GM08714 (cell line): ENCODE data around the gene GANC.
"Not testable (repeated sequence)": the region's sequence is repeated elsewhere in the genome, so short reads cannot be mapped to it uniquely, and the experiment has no call there.

Experiments
- H3K4me3 ChIP-seq: fragments of 200-500 bp; sonication (Bioruptor generic); 2 replicates; pipeline ENCODE4 v1.5.1; 2014; ENCODE audit warnings: mild to moderate bottlenecking, low read length, inconsistent platforms
- ZNF274 ChIP-seq: IDR thresholded peaks from 2 replicates; pipeline ENCODE4 v1.6.1; 2012; ENCODE audit warnings: mild to moderate bottlenecking, low read depth, low read length

The GANC gene

DNA sequence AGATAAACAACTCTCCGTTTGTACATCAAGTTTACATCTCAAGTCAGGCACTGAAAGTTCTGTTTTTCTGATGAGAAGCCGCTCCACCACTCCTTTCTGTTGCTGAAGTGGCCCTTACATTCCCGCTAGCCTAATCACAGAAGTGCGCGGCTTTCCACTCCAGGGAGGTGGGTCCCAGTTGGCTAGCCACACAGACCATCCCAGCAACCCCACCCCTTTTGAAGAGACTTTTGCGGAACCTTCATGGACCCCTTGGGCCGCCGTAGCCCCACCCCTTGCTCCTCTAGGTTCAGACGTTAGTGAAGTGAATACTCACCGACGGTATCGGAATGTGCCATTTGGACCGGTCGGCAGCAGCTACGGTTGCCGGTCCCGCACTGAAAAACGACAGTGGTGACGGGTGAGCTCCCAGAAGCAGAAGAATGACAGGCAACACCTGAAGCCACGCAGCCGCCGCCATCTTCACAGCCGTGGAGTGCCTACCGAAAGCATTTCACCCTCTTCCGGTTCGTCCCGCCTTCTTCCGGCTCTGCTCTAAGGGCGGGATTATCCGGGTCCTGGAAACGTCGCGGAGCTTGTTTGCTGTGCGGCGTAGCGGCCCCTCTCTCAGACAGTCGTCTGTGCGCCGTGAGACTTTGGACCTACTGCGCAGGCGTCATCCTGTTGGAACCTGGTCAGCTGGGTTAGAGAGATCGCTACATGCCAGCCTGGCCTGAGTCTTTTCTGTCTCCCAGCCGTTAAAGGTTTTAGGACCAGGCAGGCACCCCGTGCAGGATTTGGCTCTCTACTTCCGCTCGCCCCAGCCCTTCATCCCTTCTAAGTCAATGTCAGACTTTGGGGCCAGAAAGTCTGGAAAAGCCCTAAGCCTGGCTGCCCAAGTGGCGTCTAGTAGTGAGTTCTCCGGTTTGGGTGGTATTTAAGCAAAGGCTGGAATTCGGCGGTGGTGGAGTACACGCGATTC is at the start of gene GANC, which contains the start of gene TMEM87A:
TSS of gene GANC (plus strand) at position 263 of the 961 bp plus-strand sequence. CDS start 1,281 bp downstream, outside the sequence.
TSS of gene TMEM87A (minus strand) at position 495 of the 961 bp plus-strand sequence. CDS start at position 460, 35 bp downstream.
- no peak for TF ChIP-seq ZNF274

GRCh38 chr15:42226648-42227047 is 46.4 kb upstream of the GANC start:
- H3K4me3 ChIP-seq, result no peak overlapping the region
- TF ChIP-seq ZNF274, result no peak

More for the DNA sequence above, at the start of gene GANC, which contains the start of gene TMEM87A:
- H3K4me3 ChIP-seq, result peak within 1 kb of the TSS; percentile 82

DNA sequence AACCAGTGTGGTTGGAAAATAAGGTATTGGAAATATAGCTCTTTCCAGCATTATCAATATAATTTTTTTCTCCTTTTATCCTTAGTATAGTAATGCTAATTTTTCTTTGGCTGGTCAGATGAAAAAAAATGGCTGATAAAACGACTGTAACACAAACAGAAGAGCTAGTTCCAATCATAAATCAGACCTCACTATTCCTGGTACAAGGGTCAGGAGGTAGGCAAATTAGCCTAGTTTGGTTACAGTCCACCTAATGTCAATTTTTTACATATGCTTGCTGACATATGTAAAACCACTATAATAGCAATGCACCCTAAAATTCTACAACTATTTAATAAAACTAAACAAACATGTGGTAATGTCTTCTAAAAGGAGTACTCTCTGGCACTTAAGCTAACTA is 45.0 kb upstream of the GANC start:
- TF ChIP-seq ZNF274, result no peak
- H3K4me3 ChIP-seq, result no peak overlapping the region

- not testable (repeated sequence) for H3K4me3 ChIP-seq
Observed at GRCh38 chr15:42228981-42229380, 44.0 kb upstream of the GANC start.

GRCh38 chr15:42231088-42231487 is 41.9 kb upstream of the GANC start:
- no peak overlapping the region for H3K4me3 ChIP-seq
- TF ChIP-seq ZNF274, result no peak

- TF ChIP-seq ZNF274, result no peak
Observed at GRCh38 chr15:42232606-42233005, 40.4 kb upstream of the GANC start.

GRCh38 chr15:42233107-42233506 is 39.9 kb upstream of the GANC start:
- no peak overlapping the region for H3K4me3 ChIP-seq
- TF ChIP-seq ZNF274, result no peak

More at GRCh38 chr15:42232606-42233005, 40.4 kb upstream of the GANC start:
- no peak overlapping the region for H3K4me3 ChIP-seq

GRCh38 chr15:42239528-42240182 is 33.3 kb upstream of the GANC start:
- no peak overlapping the region for H3K4me3 ChIP-seq
- no peak for TF ChIP-seq ZNF274

- no peak overlapping the region for H3K4me3 ChIP-seq
- no peak for TF ChIP-seq ZNF274
Observed at GRCh38 chr15:42240823-42241222, 32.2 kb upstream of the GANC start.

GRCh38 chr15:42253300-42253699 is 19.7 kb upstream of the GANC start:
- no peak for TF ChIP-seq ZNF274
- no peak overlapping the region for H3K4me3 ChIP-seq

- no peak overlapping the region for H3K4me3 ChIP-seq
- no peak for TF ChIP-seq ZNF274
Observed at GRCh38 chr15:42264795-42265194, 8.2 kb upstream of the GANC start.

DNA sequence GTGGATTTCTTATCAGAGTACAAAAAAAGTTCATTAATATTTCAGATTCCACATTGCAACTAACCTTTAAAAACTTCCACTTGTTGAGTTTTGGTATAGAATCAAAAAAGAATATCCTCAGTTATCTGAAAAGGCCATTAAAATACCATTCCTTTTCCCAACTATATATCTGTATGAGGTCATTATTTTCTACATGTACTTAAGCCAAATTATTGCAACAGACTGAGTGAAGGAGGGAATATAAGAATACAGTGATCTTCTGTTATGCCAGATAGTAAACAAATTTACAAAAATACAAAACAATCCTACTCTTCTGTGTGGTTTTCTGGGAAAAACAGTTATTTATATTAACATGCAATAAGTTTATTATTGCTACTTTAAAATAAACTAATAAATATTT is 5.7 kb upstream of the GANC start:
- no peak overlapping the region for H3K4me3 ChIP-seq
- TF ChIP-seq ZNF274, result no peak

GRCh38 chr15:42270551-42270950 is 2.5 kb upstream of the GANC start:
- no peak overlapping the region for H3K4me3 ChIP-seq
- no peak for TF ChIP-seq ZNF274

- no peak for TF ChIP-seq ZNF274
- no peak overlapping the region for H3K4me3 ChIP-seq
Observed at GRCh38 chr15:42270996-42271395, 2.0 kb upstream of the GANC start.
